GM12878 (cell line): ENCODE measurements around the gene SUN5. TPM values are rescaled to one million over a fixed set of nuclear protein-coding genes. Genes with fewer than 3 reads are reported as not detected.

Experiments
- CUX1 ChIP-seq: IDR thresholded peaks from 2 replicates; pipeline ENCODE4 v1.6.1; 2012; ENCODE audit warnings: improper control_type of control experiment, low read depth, low read length; ENCODE audit not compliant: insufficient replicate concordance
- EGR1 ChIP-seq, 2 experiments: IDR thresholded peaks; 1 replicate in 1 of 2; 2 replicates in 1 of 2; pipeline ENCODE4 v1.6.1; 2011 to 2012; ENCODE audit warnings: low read depth in 2 of 2, low read length in 2 of 2, borderline replicate concordance in 1 of 2, mild to moderate bottlenecking in 1 of 2, moderate library complexity in 1 of 2
- HDAC6 ChIP-seq: fragments of 200-600 bp; sonication (generic); IDR thresholded peaks from one replicate; pipeline ENCODE4 v1.8.0; 2017; ENCODE audit warnings: antibody characterized with exemption; ENCODE audit not compliant: unreplicated experiment
- IRF4 ChIP-seq: IDR thresholded peaks from 2 replicates; pipeline ENCODE4 v1.6.1; 2011; ENCODE audit warnings: low read depth, low read length
- POLR2AphosphoS5 ChIP-seq: IDR thresholded peaks from 2 replicates; pipeline ENCODE4 v1.6.1; 2011; ENCODE audit warnings: mild to moderate bottlenecking, low read length, inconsistent platforms
- RB1 ChIP-seq: fragments of 450-650 bp; formaldehyde crosslinking; IDR thresholded peaks from 2 replicates; pipeline ENCODE4 v1.6.1; 2017; ENCODE audit warnings: mild to moderate bottlenecking, borderline replicate concordance
- REST ChIP-seq: IDR thresholded peaks from 2 replicates; pipeline ENCODE4 v1.6.1; 2012; ENCODE audit warnings: mild to moderate bottlenecking, low read depth, low read length
- SIX5 ChIP-seq: IDR thresholded peaks from 2 replicates; pipeline ENCODE4 v1.6.1; 2011; ENCODE audit warnings: mild to moderate bottlenecking, low read depth, low read length, moderate library complexity; ENCODE audit not compliant: severe bottlenecking
- SUPT20H ChIP-seq: IDR thresholded peaks from 2 replicates; pipeline ENCODE4 v1.6.1; 2011; ENCODE audit warnings: low read depth, mild to moderate bottlenecking, low read length, moderate library complexity, borderline replicate concordance; ENCODE audit not compliant: control insufficient read depth
- TCF12 ChIP-seq: IDR thresholded peaks from 2 replicates; pipeline ENCODE4 v1.6.1; 2011; ENCODE audit warnings: low read depth, mild to moderate bottlenecking, low read length
- ZBTB33 ChIP-seq: fragments of 450-650 bp; IDR thresholded peaks from 2 replicates; pipeline ENCODE4 v1.6.1; 2017; ENCODE audit warnings: mild to moderate bottlenecking
- ZBTB40 ChIP-seq: fragments of 450-650 bp; IDR thresholded peaks from 2 replicates; pipeline ENCODE4 v1.6.1; 2016; ENCODE audit warnings: mild to moderate bottlenecking, moderate library complexity, borderline replicate concordance
- polyA plus RNA-seq, 11 experiments: library from polyadenylated mRNA; depleted of rRNA in 4 of 11; unstranded in 6 of 11; stranded (reverse) in 5 of 11; fragments of >200 nt; fragmentation: Nextera tagmentation in 4 of 11; fragmentation: Illumina TruSeq in 1 of 11; extraction: Ambion mirVana in 4 of 11; extraction: Trizol in 1 of 11; gene quantifications; 1 replicate in 1 of 11; 2 replicates in 10 of 11; pipeline versions ENCODE4 v1.2.1 to v1.2.3, GENCODE V29; 2011 to 2016; ENCODE audit warnings: inconsistent platforms in 2 of 11, missing spikeins in 2 of 11, low read depth in 1 of 11
- total RNA-seq, 4 experiments: library from RNA; depleted of rRNA in 3 of 4; stranded (reverse); fragments of >200 nt in 3 of 4; fragmentation: Illumina TruSeq in 1 of 4; extraction: Trizol in 1 of 4; gene quantifications; 2 replicates each; pipeline versions ENCODE4 v1.2.1 to v1.2.3, GENCODE V29; 2013 to 2021

The SUN5 gene
- total and polyA plus RNA-seq, 10 of the 15 experiments (the other 5 are each of a cell fraction or from before 2014, with no cell fraction given): not detected

DNA sequence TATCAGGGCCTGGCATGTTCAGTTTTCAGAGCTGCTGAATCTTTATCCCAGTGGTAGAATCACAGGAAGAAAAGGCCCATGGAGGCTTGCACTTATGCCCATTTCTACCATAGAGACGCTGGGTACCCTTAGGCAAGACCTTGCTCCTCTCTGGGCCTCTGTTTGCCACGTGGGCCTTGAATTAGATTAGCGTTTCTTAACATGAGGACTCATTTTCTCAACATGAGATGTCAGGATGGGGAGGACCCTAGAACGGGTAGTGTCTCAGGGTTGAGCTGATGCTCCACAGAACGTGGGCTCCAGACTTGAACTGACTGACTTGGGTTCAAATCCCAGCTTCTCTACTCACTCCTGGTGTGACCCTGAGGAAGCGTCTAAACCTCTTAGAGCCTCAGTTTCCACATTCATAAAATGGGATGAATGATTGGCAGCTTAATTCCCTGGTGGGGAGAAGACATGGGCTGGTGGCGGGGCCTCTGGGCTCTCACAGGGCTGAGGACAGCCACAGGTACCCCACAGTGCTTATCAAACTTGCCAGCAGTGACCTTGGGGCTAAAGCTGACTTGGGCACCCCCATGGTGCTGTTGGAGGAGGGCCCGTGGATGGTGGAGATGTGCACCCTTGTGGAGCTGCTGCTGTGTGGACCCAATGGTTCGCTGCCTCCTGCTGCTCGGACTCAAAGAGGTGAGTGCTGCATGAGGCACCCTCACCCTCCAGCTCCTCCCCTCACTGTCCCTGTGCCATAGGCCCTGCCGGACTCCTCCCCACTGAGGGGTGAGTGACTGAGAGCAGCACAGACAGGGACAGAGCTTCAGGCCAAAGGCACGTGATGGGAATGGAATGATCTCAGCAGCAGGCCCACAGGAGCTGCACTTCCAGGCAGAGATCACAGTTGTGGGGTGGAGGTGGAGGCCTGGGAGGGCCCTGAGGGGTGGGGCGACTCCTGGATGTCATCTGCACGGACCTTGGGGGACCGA, 28.2 kb downstream of the SUN5 start (continued):
- no peak for TF ChIP-seq HDAC6
- TF ChIP-seq ZBTB40: no peak
- no peak for TF ChIP-seq ZBTB33
- TF ChIP-seq REST: no peak
- TF ChIP-seq SIX5: no peak
- TF ChIP-seq RB1: no peak
- TF ChIP-seq IRF4: no peak
- no peak for TF ChIP-seq POLR2AphosphoS5
- no peak for TF ChIP-seq SUPT20H
- no peak for TF ChIP-seq EGR1 (IDR thresholded peaks at IDR 0.05; ENCODE audit: borderline replicate concordance in 1 of 2, low read depth in 2 of 2, low read length in 2 of 2)
- no peak for TF ChIP-seq TCF12
- TF ChIP-seq CUX1: no peak
